Measurements from ENCODE around the gene GSTT2B. TPM values are rescaled to one million over a fixed set of nuclear protein-coding genes. Genes with fewer than 3 reads are reported as not detected.
"Not testable (repeated sequence)": the region's sequence is repeated elsewhere in the genome, so short reads cannot be mapped to it uniquely, and the experiment has no call there.

GSTT2B gene, protein sequence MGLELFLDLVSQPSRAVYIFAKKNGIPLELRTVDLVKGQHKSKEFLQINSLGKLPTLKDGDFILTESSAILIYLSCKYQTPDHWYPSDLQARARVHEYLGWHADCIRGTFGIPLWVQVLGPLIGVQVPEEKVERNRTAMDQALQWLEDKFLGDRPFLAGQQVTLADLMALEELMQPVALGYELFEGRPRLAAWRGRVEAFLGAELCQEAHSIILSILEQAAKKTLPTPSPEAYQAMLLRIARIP
- 0.34 TPM for polyA plus RNA-seq (2012; ENCODE audit: missing spikeins)

- not testable (repeated sequence) for DNase-seq (ENCODE audit: insufficient read length); FAIRE-seq
Observed at GRCh38 chr22:23961084-23961771, at the start of gene GSTT2B. Gene GSTT2B, minus strand, starts transcription at chr22:23961195. Its CDS starts 64 bp downstream, at chr22:23961131.

- DNase-seq (ENCODE audit: insufficient read length): no peak
- no peak for TF ChIP-seq POLR2AphosphoS5 (IDR thresholded peaks at IDR 0.05; ENCODE audit: low read depth, low read length)
- no peak for TF ChIP-seq POLR2A (IDR thresholded peaks at IDR 0.05; ENCODE audit: low read depth, low read length)
- no peak for TF ChIP-seq TAF1 (IDR thresholded peaks at IDR 0.05; ENCODE audit: borderline replicate concordance, low read depth, low read length)
- no peak for FAIRE-seq
Observed at GRCh38 chr22:24010018-24010391, 49.0 kb upstream of the GSTT2B start.

DNA sequence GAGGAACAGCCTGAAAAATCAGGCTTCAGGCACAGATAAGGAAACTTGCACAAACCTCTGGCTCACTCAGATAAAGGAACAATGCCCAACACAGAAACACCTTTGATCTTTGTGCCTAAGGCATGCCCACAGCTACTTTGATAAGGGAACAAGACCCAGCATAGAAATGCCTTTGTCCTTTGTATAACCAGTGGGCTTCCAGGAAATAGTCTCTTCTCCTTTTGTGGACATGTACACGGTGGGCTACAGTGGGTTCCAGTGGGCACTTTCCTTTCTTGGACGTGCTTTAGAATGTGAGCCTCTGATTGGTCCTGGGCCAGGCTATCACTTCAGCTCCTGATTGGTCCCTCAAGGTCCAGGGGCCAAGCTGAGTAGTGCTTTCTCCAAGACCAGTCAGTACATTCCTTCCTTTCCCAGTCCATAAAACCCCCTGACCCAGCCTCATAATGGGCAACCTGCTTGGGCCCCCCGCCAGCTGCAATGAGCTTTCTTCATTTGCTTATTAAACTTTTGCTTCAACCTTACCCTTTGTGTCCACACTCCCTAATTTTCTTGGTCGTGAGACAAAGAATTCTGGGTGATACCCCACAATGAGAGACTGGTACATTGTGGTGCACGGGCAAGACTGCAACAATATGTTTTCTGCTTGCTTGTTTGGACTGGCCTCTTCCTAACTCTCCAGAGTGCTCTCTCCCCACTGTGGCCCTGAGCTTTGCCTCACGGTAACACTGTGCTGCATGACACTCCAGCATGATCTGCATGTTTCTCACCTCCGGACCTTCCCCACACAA lies 48.4 kb upstream of the GSTT2B start:
- DNase-seq (ENCODE audit: insufficient read length) (no peak), FAIRE-seq (no peak)
- no peak for TF ChIP-seq POLR2A (IDR thresholded peaks at IDR 0.05; ENCODE audit: low read depth, low read length)
- no peak for TF ChIP-seq TAF1 (IDR thresholded peaks at IDR 0.05; ENCODE audit: borderline replicate concordance, low read depth, low read length)
- no peak for TF ChIP-seq POLR2AphosphoS5 (IDR thresholded peaks at IDR 0.05; ENCODE audit: low read depth, low read length)

GRCh38 chr22:24008381-24009226 lies 47.6 kb upstream of the GSTT2B start:
- FAIRE-seq: no peak
- TF ChIP-seq TAF1 (IDR thresholded peaks at IDR 0.05; ENCODE audit: borderline replicate concordance, low read depth, low read length): no peak
- no peak for TF ChIP-seq POLR2A (IDR thresholded peaks at IDR 0.05; ENCODE audit: low read depth, low read length)
- DNase-seq (ENCODE audit: insufficient read length): no peak

DNA sequence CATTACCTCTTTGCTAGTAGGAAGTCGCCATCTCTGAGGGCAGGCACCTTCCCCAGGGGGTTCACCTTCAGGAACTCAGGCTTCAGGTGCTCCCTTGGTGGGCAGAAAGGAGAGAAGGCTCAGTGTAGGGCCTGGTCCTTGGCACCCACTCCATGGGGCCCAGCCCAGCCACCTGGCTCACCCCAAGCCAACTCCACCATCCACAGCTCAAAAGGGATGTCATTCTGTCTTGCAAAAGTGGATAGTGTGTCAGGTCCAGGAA lies 47.0 kb upstream of the GSTT2B start:
- FAIRE-seq: no peak
- no peak for TF ChIP-seq POLR2A (IDR thresholded peaks at IDR 0.05; ENCODE audit: low read depth, low read length)
- no peak for TF ChIP-seq TAF1 (IDR thresholded peaks at IDR 0.05; ENCODE audit: borderline replicate concordance, low read depth, low read length)
- TF ChIP-seq POLR2AphosphoS5 (IDR thresholded peaks at IDR 0.05; ENCODE audit: low read depth, low read length): no peak
- no peak for DNase-seq (ENCODE audit: insufficient read length)

DNA sequence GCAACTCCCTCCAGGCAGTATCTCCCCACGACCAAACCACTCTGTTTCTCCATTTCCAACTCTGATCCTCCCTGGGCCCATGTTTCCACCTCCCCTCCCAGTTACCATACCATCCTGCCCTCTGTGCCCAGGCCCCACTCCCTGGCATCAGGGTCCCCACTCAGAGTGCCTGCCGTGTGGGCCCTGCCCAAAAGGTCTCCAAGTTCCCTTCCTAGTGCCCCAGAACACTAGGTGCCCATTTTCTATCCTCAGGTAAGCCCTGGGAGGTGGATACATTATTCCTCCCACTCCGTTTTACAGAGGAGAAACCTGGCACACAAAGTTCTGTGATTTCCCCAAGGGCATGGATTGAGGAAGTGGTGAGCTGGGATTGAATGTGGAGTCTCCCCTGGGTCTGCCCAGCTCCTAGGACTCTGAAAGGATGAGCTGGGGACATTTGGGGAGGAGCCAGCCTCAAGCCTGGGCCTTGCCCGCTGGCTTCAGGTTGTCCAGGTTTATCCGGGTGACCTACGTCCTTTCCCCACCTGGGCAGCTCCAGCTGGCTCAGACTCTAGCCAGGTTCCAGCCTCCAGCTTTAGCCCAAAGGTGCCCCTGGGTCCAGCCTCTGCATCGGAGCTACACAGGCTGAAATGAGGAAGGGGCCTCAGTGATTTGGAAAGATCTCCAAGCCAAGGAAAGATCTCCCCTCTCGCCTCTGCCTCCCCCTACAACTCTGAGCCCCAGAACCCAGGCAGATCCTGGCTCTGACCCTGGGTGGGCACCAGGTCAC lies 46.4 kb upstream of the GSTT2B start:
- no peak for DNase-seq (ENCODE audit: insufficient read length)
- FAIRE-seq: no peak
- TF ChIP-seq POLR2AphosphoS5 (IDR thresholded peaks at IDR 0.05; ENCODE audit: low read depth, low read length): no peak

DNA sequence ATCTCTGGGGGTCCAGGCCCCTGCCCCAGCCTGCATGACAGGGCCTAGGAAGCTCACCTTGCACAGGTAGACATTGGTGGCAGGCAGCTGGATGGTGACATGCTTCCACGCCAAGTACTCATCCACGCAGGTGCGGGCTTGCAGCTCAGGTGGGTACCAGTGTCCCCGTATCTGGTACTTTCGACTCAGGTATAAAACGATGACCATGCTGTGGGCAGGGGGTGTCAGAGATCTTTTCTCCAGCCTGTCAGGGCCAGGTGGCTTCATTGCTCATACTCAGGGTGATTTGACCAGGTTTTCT lies 45.9 kb upstream of the GSTT2B start:
- FAIRE-seq (no peak), DNase-seq (ENCODE audit: insufficient read length) (no peak)
- no peak for TF ChIP-seq TAF1 (IDR thresholded peaks at IDR 0.05; ENCODE audit: borderline replicate concordance, low read depth, low read length)
- TF ChIP-seq POLR2AphosphoS5 (IDR thresholded peaks at IDR 0.05; ENCODE audit: low read depth, low read length): no peak

GRCh38 chr22:24006207-24006913 lies 45.4 kb upstream of the GSTT2B start:
- DNase-seq (ENCODE audit: insufficient read length) (no peak), FAIRE-seq (no peak)
- no peak for TF ChIP-seq TAF1 (IDR thresholded peaks at IDR 0.05; ENCODE audit: borderline replicate concordance, low read depth, low read length)
- no peak for TF ChIP-seq POLR2AphosphoS5 (IDR thresholded peaks at IDR 0.05; ENCODE audit: low read depth, low read length)
- no peak for TF ChIP-seq POLR2A (IDR thresholded peaks at IDR 0.05; ENCODE audit: low read depth, low read length)

DNA sequence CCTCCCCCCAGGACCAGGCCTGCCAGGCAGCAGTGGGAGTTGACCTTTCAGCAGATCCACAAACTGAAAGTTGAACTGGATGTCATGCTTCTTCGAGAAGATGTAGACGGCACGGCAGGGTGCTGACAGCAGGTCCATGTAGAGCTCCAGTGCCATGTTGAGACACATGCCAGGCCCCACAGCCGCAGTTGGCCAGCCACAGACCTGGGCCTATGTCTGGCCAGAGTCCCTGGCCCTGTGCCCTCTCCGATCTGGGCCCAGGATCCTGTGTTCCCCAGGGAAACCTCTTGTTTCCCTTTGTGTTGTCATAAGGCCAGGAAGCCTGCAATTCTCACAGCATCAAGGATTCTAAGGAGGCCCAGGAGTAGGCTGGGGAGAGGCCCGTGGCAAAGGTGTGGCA lies 44.2 kb upstream of the GSTT2B start, which contains the start of gene GSTT4:
GSTT4 (minus strand) TSS at position 253 of the 400 bp plus-strand sequence; CDS start at position 156, 97 bp downstream.
- TF ChIP-seq TAF1 (IDR thresholded peaks at IDR 0.05; ENCODE audit: borderline replicate concordance, low read depth, low read length) (no peak), POLR2A (IDR thresholded peaks at IDR 0.05; ENCODE audit: low read depth, low read length) (no peak), POLR2AphosphoS5 (IDR thresholded peaks at IDR 0.05; ENCODE audit: low read depth, low read length) (no peak)
- DNase-seq (ENCODE audit: insufficient read length) (no peak), FAIRE-seq (no peak)

- no peak for TF ChIP-seq POLR2AphosphoS5 (IDR thresholded peaks at IDR 0.05; ENCODE audit: low read depth, low read length)
- no peak for TF ChIP-seq TAF1 (IDR thresholded peaks at IDR 0.05; ENCODE audit: borderline replicate concordance, low read depth, low read length)
- no peak for TF ChIP-seq POLR2A (IDR thresholded peaks at IDR 0.05; ENCODE audit: low read depth, low read length)
- no peak for DNase-seq (ENCODE audit: insufficient read length)
Observed at GRCh38 chr22:24003887-24004286, 42.9 kb upstream of the GSTT2B start.

More at GRCh38 chr22:24003887-24004286, 42.9 kb upstream of the GSTT2B start:
- FAIRE-seq: no peak
